Measurements from ENCODE around the gene NFE2L1.

DNA sequence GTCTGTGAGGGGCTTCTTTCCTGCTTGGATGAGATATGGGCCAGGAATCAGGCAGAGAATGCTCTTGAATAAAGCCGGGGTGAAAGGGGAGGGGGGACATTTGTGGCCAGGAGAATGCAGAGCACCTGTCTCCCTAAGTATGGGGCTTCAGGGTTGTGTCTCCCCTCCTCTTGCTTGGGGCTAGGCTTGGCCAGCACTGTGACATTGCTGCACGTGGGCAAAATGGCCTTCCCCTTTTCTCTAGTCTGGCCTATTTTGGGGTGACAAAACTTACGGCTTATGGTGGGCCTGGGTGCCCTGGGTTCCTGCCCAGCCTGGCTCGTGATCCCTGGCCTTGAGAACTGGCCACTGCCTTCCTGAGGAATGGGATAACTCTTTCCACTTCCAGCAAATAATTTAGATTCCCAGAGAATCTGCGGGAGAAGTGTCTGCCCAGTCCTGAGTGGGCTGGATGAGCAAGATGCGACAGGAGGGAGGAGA, 5.6 kb downstream of the NFE2L1 start:
- TF ChIP-seq GATA3 (IDR thresholded peaks at IDR 0.05; ENCODE audit: low read depth, low read length) (no peak), GATA2 (IDR thresholded peaks at IDR 0.05; ENCODE audit: low read depth, low read length) (no peak)
